ENCODE results near the gene CA11.

Gene CA11

GRCh38 chr19:48614436-48615230, 31.4 kb downstream of the CA11 start, which contains the start of gene FAM83E:
TSS of gene FAM83E (minus strand) at chr19:48615076. CDS start at chr19:48613372, 1,704 bp downstream.
- DNase-seq (ENCODE audit: low read depth, low spot score), result no peak

GRCh38 chr19:48613852-48614435, 32.0 kb downstream of the CA11 start:
- DNase-seq (ENCODE audit: low read depth, low spot score), result no peak

GRCh38 chr19:48613024-48613851, 32.7 kb downstream of the CA11 start:
- no peak for DNase-seq (ENCODE audit: low read depth, low spot score)

- DNase-seq (ENCODE audit: low read depth, low spot score), result no peak
Observed at GRCh38 chr19:48611872-48612271, 34.1 kb downstream of the CA11 start.

- DNase-seq (ENCODE audit: low read depth, low spot score), result no peak
Observed at GRCh38 chr19:48609571-48610108, 36.3 kb downstream of the CA11 start.

- no peak for DNase-seq (ENCODE audit: low read depth, low spot score)
Observed at GRCh38 chr19:48608798-48609263, 37.2 kb downstream of the CA11 start.

- no peak for DNase-seq (ENCODE audit: low read depth, low spot score)
Observed at GRCh38 chr19:48607359-48607755, 38.6 kb downstream of the CA11 start.

GRCh38 chr19:48606463-48607358, 39.3 kb downstream of the CA11 start, which contains the start of gene SPACA4:
TSS of gene SPACA4 (plus strand) at chr19:48606742. CDS start at chr19:48606979, 237 bp downstream.
- no peak for DNase-seq (ENCODE audit: low read depth, low spot score)

- DNase-seq (ENCODE audit: low read depth, low spot score), result no peak
Observed at GRCh38 chr19:48603850-48604249, 42.1 kb downstream of the CA11 start.

- no peak for DNase-seq (ENCODE audit: low read depth, low spot score)
Observed at GRCh38 chr19:48603449-48603848, 42.5 kb downstream of the CA11 start.

GRCh38 chr19:48603001-48603400, 43.0 kb downstream of the CA11 start:
- no peak for DNase-seq (ENCODE audit: low read depth, low spot score)

GRCh38 chr19:48600679-48601417, 45.1 kb downstream of the CA11 start:
- DNase-seq (ENCODE audit: low read depth, low spot score), result no peak

- DNase-seq (ENCODE audit: low read depth, low spot score), result no peak
Observed at GRCh38 chr19:48598996-48599700, 46.8 kb downstream of the CA11 start.

- no peak for DNase-seq (ENCODE audit: low read depth, low spot score)
Observed at GRCh38 chr19:48596679-48597465, 49.1 kb downstream of the CA11 start.

- no peak for DNase-seq (ENCODE audit: low read depth, low spot score)
Observed at GRCh38 chr19:48596237-48596636, 49.8 kb downstream of the CA11 start.

GRCh38 chr19:48595833-48596232, 50.2 kb downstream of the CA11 start:
- DNase-seq (ENCODE audit: low read depth, low spot score), result no peak

- DNase-seq (ENCODE audit: low read depth, low spot score), result no peak
Observed at GRCh38 chr19:48595171-48595570, 50.8 kb downstream of the CA11 start.

GRCh38 chr19:48591021-48591420, 55.0 kb downstream of the CA11 start:
- no peak for DNase-seq (ENCODE audit: low read depth, low spot score)

Data from brain pericyte (primary cell).